Right lung (tissue), 5 donors: ENCODE data around the gene CPNE5. TPM values are rescaled to one million over a fixed set of nuclear protein-coding genes. Genes with fewer than 3 reads are reported as not detected.

Experiments
- DNase-seq, 2 donors: peaks; one replicate each; pipeline ENCODE4 v3.0.0-alpha.2; 2013
- polyA plus RNA-seq, 5 donors: library from polyadenylated mRNA; unstranded; fragments of 120-200 nt; gene quantifications; one replicate each; pipeline versions ENCODE4 v1.2.1 to v1.2.3, GENCODE V29; 2013; ENCODE audit warnings: inconsistent platforms in 1 of 5, low replicate concordance in 1 of 5; ENCODE audit not compliant: insufficient read length in 5 of 5, insufficient read depth in 1 of 5

The CPNE5 gene
- polyA plus RNA-seq, 5 donors: 5.4 to 7.9 (median 6.8) TPM

GRCh38 chr6:36766399-36766945, 72.8 kb downstream of the CPNE5 start:
- DNase-seq: no peak

GRCh38 chr6:36765594-36766398, 73.4 kb downstream of the CPNE5 start:
- peak; percentile 52 to 73 for DNase-seq

- no peak for DNase-seq
These were observed 74.1 kb downstream of the CPNE5 start for GRCh38 chr6:36765190-36765589.

- DNase-seq: no peak
These were observed 77.1 kb downstream of the CPNE5 start for GRCh38 chr6:36762123-36762522.

GRCh38 chr6:36760685-36761435, 78.4 kb downstream of the CPNE5 start:
- DNase-seq: no peak

GRCh38 chr6:36759148-36759759, 80.0 kb downstream of the CPNE5 start:
- DNase-seq: peak; percentile 57 to 72

- DNase-seq: no peak
These were observed 80.6 kb downstream of the CPNE5 start for GRCh38 chr6:36758516-36759147.

- no peak for DNase-seq
These were observed 81.2 kb downstream of the CPNE5 start for GRCh38 chr6:36757943-36758508.

GRCh38 chr6:36757206-36757605, 82.0 kb downstream of the CPNE5 start:
- no peak for DNase-seq

GRCh38 chr6:36756786-36757185, 82.5 kb downstream of the CPNE5 start:
- no peak for DNase-seq

- DNase-seq: no peak
These were observed 83.6 kb downstream of the CPNE5 start for GRCh38 chr6:36755435-36756348.

- DNase-seq: no peak
These were observed 84.4 kb downstream of the CPNE5 start for GRCh38 chr6:36754582-36755434.

GRCh38 chr6:36753671-36754405, 85.4 kb downstream of the CPNE5 start:
- DNase-seq: no peak

- DNase-seq: no peak
These were observed 86.2 kb downstream of the CPNE5 start for GRCh38 chr6:36752886-36753506.

- DNase-seq: no peak
These were observed 86.9 kb downstream of the CPNE5 start for GRCh38 chr6:36752187-36752885.

- no peak for DNase-seq
These were observed 87.4 kb downstream of the CPNE5 start for GRCh38 chr6:36751833-36752186.

GRCh38 chr6:36751091-36751490, 88.2 kb downstream of the CPNE5 start:
- DNase-seq: no peak
